Measurements from ENCODE around the gene GMEB1. TPM values are rescaled to one million over a fixed set of nuclear protein-coding genes. Genes with fewer than 3 reads are reported as not detected.

The GMEB1 gene
- total RNA-seq, 2 donors from 2014 or later, result 24.6 to 29.2 TPM

DNA sequence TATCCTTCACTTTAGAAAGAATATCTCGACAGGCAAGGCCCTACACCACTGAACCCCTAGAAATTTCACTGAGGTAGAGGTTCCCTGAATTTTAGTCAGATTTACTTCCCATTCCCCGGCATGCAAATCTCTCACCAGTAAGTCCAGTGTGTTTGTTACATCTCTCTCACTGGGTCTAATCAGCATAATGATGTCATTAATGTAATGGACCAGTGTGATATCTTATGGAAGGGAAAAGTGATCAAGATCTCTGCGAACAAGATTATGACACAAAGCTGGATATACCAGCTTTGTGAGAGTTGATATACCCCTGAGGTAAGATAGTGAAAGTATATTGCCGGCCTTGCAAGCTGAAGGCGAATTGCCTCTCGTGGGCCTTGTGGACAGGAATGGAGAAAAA, 12.2 kb upstream of the GMEB1 start:
- no peaks in the 10 kb centered on the region for H3K9me3 ChIP-seq (ENCODE audit: control insufficient read depth, low read length)
- 93 to 95% methylated on average over 6 of the region's 6 CpGs for WGBS, 2 experiments (ENCODE audit: insufficient coverage in 1 of 2, insufficient read length in 1 of 2)
- H3K27ac ChIP-seq (ENCODE audit: low read depth, low read length), result no peak overlapping the region
- H3K27me3 ChIP-seq (ENCODE audit: control insufficient read depth, insufficient read depth, low read length, poor library complexity, severe bottlenecking), result no peaks in the 10 kb centered on the region
- DNase-seq, result no peak
- H3K9ac ChIP-seq (ENCODE audit: extremely low read depth, low read length, poor library complexity, severe bottlenecking), result no peak overlapping the region
- Mint-ChIP-seq H3K4me3 (no peak overlapping the region), H3K4me1 (no peaks in the 10 kb centered on the region), H3K36me3 (ENCODE audit: low read depth) (no peaks in the 10 kb centered on the region), H3K9me3 (no peaks in the 10 kb centered on the region), H3K27ac (no peak overlapping the region), H3K27me3 (ENCODE audit: insufficient read depth) (no peaks in the 10 kb centered on the region)
- no peak overlapping the region for H3K4me3 ChIP-seq (ENCODE audit: low read length)
- TF ChIP-seq, protein P1, sequence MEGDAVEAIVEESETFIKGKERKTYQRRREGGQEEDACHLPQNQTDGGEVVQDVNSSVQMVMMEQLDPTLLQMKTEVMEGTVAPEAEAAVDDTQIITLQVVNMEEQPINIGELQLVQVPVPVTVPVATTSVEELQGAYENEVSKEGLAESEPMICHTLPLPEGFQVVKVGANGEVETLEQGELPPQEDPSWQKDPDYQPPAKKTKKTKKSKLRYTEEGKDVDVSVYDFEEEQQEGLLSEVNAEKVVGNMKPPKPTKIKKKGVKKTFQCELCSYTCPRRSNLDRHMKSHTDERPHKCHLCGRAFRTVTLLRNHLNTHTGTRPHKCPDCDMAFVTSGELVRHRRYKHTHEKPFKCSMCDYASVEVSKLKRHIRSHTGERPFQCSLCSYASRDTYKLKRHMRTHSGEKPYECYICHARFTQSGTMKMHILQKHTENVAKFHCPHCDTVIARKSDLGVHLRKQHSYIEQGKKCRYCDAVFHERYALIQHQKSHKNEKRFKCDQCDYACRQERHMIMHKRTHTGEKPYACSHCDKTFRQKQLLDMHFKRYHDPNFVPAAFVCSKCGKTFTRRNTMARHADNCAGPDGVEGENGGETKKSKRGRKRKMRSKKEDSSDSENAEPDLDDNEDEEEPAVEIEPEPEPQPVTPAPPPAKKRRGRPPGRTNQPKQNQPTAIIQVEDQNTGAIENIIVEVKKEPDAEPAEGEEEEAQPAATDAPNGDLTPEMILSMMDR (conservative IDR thresholded peaks at IDR 0.05), result no peak
- H3K36me3 ChIP-seq (ENCODE audit: control insufficient read depth, insufficient read depth, low read length), result no peaks in the 10 kb centered on the region
- no peaks in the 10 kb centered on the region for H3K4me1 ChIP-seq (ENCODE audit: control insufficient read depth, insufficient read depth, low read length)

DNA sequence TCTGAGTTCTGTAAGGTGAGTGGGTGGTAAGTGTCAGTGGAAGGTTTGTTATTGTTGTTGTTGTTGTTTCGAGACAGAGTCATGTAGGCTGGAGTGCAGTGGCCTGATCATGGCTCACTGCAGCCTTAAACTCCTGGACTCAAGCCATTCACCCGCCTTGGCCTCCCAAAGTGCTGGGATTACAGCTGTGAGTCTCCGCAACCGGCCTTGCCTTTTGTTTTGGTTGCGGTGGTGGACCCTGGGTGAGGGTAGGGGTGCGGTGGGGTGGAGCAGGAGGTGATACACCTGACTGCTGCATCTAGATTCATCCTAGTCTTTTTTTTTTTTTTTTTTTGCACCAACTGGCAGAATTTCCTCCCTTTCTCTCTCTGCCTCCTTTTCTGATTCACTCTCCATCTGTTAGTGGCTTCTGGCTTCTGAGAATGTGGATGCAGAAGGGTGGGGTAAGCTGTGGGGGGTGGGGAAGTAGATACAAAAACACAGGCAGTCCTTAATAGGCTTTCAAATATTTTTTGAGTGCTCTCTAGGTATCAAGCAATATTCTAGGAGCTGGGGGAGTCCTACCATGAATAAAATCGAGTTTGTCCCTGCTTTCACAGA, 4.6 kb upstream of the GMEB1 start:
- DNase-seq, result no peak
- Mint-ChIP-seq H3K9me3 (no peaks in the 10 kb centered on the region), H3K27ac (no peak overlapping the region), H3K4me1 (peaks cover 17% of the 10 kb centered on the region), H3K36me3 (ENCODE audit: low read depth) (no peaks in the 10 kb centered on the region), H3K27me3 (ENCODE audit: insufficient read depth) (peaks cover 3% of the 10 kb centered on the region), H3K4me3 (no peak overlapping the region)
- no peak overlapping the region for H3K27ac ChIP-seq (ENCODE audit: low read depth, low read length)
- H3K9ac ChIP-seq (ENCODE audit: extremely low read depth, low read length, poor library complexity, severe bottlenecking), result no peak overlapping the region
- H3K4me3 ChIP-seq (ENCODE audit: low read length), result no peak overlapping the region
- no peaks in the 10 kb centered on the region for H3K36me3 ChIP-seq (ENCODE audit: control insufficient read depth, insufficient read depth, low read length)
- no peaks in the 10 kb centered on the region for H3K9me3 ChIP-seq (ENCODE audit: control insufficient read depth, low read length)
- H3K27me3 ChIP-seq (ENCODE audit: control insufficient read depth, insufficient read depth, low read length, poor library complexity, severe bottlenecking), result no peaks in the 10 kb centered on the region
- TF ChIP-seq, protein P1 (conservative IDR thresholded peaks at IDR 0.05), result no peak
- 78 to 79% methylated on average over 5 to 6 of the region's 7 CpGs for WGBS, 2 experiments (ENCODE audit: insufficient coverage in 1 of 2, insufficient read length in 1 of 2)
- no peaks in the 10 kb centered on the region for H3K4me1 ChIP-seq (ENCODE audit: control insufficient read depth, insufficient read depth, low read length)

DNA sequence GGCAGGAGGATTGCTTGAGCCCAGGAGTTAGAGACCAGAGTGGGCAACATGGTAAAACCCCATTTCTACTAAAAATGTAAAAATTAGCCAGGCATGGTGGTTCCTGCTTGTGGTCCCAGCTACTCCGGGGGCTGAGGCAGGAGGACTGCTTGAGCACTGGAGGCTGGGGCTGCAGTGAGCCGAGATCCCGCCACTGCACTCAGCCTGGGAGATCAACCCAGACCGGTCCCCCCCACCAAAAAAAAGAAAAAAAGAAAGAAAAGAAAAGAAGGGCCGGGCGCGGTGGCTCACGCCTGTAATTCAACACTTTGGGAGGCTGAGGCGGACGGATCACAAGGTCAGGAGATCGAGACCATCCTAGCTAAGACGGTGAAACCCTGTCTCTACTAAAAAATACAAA, 1.8 kb upstream of the GMEB1 start:
- DNase-seq, result no peak
- no peaks in the 10 kb centered on the region for H3K9me3 Mint-ChIP-seq
- no peaks in the 10 kb centered on the region for H3K27me3 ChIP-seq (ENCODE audit: control insufficient read depth, insufficient read depth, low read length, poor library complexity, severe bottlenecking)
- no peaks in the 10 kb centered on the region for H3K9me3 ChIP-seq (ENCODE audit: control insufficient read depth, low read length)
- TF ChIP-seq, protein P1 (conservative IDR thresholded peaks at IDR 0.05), result no peak
- peaks cover 3% of the 10 kb centered on the region for H3K27me3 Mint-ChIP-seq (ENCODE audit: insufficient read depth)
- H3K9ac ChIP-seq (ENCODE audit: extremely low read depth, low read length, poor library complexity, severe bottlenecking), result no peak overlapping the region
- peaks cover 2% of the 10 kb centered on the region for H3K36me3 ChIP-seq (ENCODE audit: control insufficient read depth, insufficient read depth, low read length)
- 95 to 100% methylated on average over 7 to 12 of the region's 12 CpGs for WGBS, 2 experiments (ENCODE audit: insufficient coverage in 1 of 2, insufficient read length in 1 of 2)
- H3K4me3 ChIP-seq (ENCODE audit: low read length), result no peak overlapping the region
- H3K27ac ChIP-seq (ENCODE audit: low read depth, low read length), result no peak overlapping the region
- peaks cover 3% of the 10 kb centered on the region for H3K36me3 Mint-ChIP-seq (ENCODE audit: low read depth)
- no peak overlapping the region for H3K4me3 Mint-ChIP-seq
- no peak overlapping the region for H3K27ac Mint-ChIP-seq
- H3K4me1 Mint-ChIP-seq, result peaks cover 25% of the 10 kb centered on the region
- H3K4me1 ChIP-seq (ENCODE audit: control insufficient read depth, insufficient read depth, low read length), result no peaks in the 10 kb centered on the region
